IMR-90 (cell line): ENCODE results near the gene CCNJL. TPM values are rescaled to one million over a fixed set of nuclear protein-coding genes. Genes with fewer than 3 reads are reported as not detected.

Source experiments
- ATAC-seq: fragments of 200-7000 bp; cut with Tn5 transposase; 2 replicates; pipeline ENCODE4 v1.9.1; 2020; ENCODE audit warnings: low read depth, mild to moderate bottlenecking, moderate library complexity
- BruUV-seq: library from RNA; stranded (reverse); fragments of 400-500 nt; replicated peaks from 2 replicates; lab custom pipeline; 2021; lab: Mats Ljungman, UMichigan
- CTCF ChIA-PET: fragments of 300-600 bp; formaldehyde crosslinking; extraction: SDS; loops from one replicate; lab custom pipeline; 2021; ENCODE audit warnings: antibody characterized with exemption; lab: Yijun Ruan, JAX
- POLR2A ChIA-PET: fragments of 300-600 bp; sonication (Branson Sonifier 250); formaldehyde crosslinking; loops from one replicate; lab custom pipeline; 2022; ENCODE audit warnings: antibody characterized with exemption; ENCODE audit not compliant: unreplicated experiment; lab: Charles Lee
- DNase-seq: peaks from one replicate; pipeline ENCODE4 v3.0.0; 2013
- H2AFZ ChIP-seq: replicated peaks from 2 replicates; pipeline ENCODE3; 2013; ENCODE audit warnings: low read length, mild to moderate bottlenecking; ENCODE audit not compliant: poor library complexity
- H2AK5ac ChIP-seq: 2 replicates; pipeline ENCODE4 v1.6.1; 2013; ENCODE audit warnings: low read depth, low read length, inconsistent platforms
- H2AK9ac ChIP-seq: replicated peaks from 2 replicates; pipeline ENCODE3; 2013; ENCODE audit warnings: mild to moderate bottlenecking, low read depth, low read length, moderate library complexity; ENCODE audit not compliant: poor library complexity
- H2BK120ac ChIP-seq: 2 replicates; pipeline ENCODE4 v1.6.1; 2013; ENCODE audit warnings: low read depth, low read length, inconsistent platforms
- H2BK15ac ChIP-seq: 3 replicates; pipeline ENCODE4 v1.6.1; 2013; ENCODE audit warnings: low read depth, low read length, inconsistent platforms
- H2BK20ac ChIP-seq: 2 replicates; pipeline ENCODE4 v1.6.1; 2013; ENCODE audit warnings: low read depth, mild to moderate bottlenecking, inconsistent platforms, low read length, moderate library complexity
- H2BK5ac ChIP-seq: 2 replicates; pipeline ENCODE4 v1.6.1; 2013; ENCODE audit warnings: mild to moderate bottlenecking, low read depth, low read length, inconsistent platforms; ENCODE audit not compliant: poor library complexity, severe bottlenecking
- H3K14ac ChIP-seq: replicated peaks from 2 replicates; pipeline ENCODE4 v1.6.1; 2013; ENCODE audit warnings: low read depth, low read length, inconsistent platforms
- H3K18ac ChIP-seq: 2 replicates; pipeline ENCODE4 v1.6.1; 2013; ENCODE audit warnings: low read depth, low read length, control low read depth
- H3K23ac ChIP-seq: 2 replicates; pipeline ENCODE4 v1.6.1; 2013; ENCODE audit warnings: low read depth, low read length, inconsistent platforms
- H3K27ac ChIP-seq: 2 replicates; pipeline ENCODE4 v1.5.1; 2013; ENCODE audit warnings: mild to moderate bottlenecking, control low read depth, low read length; ENCODE audit not compliant: insufficient read depth
- H3K27me3 ChIP-seq: 2 replicates; pipeline ENCODE4 v1.6.1; 2013; ENCODE audit warnings: low read length; ENCODE audit not compliant: control insufficient read depth, insufficient read depth
- H3K36me3 ChIP-seq: 2 replicates; pipeline ENCODE4 v1.6.1; 2013; ENCODE audit warnings: low read length, mixed read lengths; ENCODE audit not compliant: control insufficient read depth, insufficient read depth
- H3K4ac ChIP-seq: 2 replicates; pipeline ENCODE4 v1.6.1; 2013; ENCODE audit warnings: low read depth, low read length, inconsistent platforms
- H3K4me1 ChIP-seq: 2 replicates; pipeline ENCODE4 v1.6.1; 2013; ENCODE audit warnings: low read length, mixed read lengths; ENCODE audit not compliant: control insufficient read depth, insufficient read depth
- H3K4me2 ChIP-seq: 2 replicates; pipeline ENCODE4 v1.6.1; 2013; ENCODE audit warnings: low read depth, mild to moderate bottlenecking, control low read depth, low read length, moderate library complexity
- H3K4me3 ChIP-seq: 2 replicates; pipeline ENCODE4 v1.5.1; 2013; ENCODE audit warnings: low read depth, mild to moderate bottlenecking, control low read depth, low read length, moderate library complexity; ENCODE audit not compliant: insufficient read depth
- H3K56ac ChIP-seq: 2 replicates; pipeline ENCODE4 v1.6.1; 2013; ENCODE audit warnings: low read length, inconsistent platforms; ENCODE audit not compliant: insufficient read depth; ENCODE audit errors: extremely low read depth
- H3K79me1 ChIP-seq, 2 experiments: 2 replicates each; pipeline ENCODE4 v1.6.1; 2013; ENCODE audit warnings: low read length in 2 of 2, inconsistent platforms in 1 of 2, low read depth in 1 of 2
- H3K9ac ChIP-seq: 2 replicates; pipeline ENCODE4 v1.6.1; 2013; ENCODE audit warnings: low read depth, low read length, control low read depth
- H3K9me1 ChIP-seq: 2 replicates; pipeline ENCODE4 v1.6.1; 2013; ENCODE audit warnings: low read length, inconsistent platforms; ENCODE audit not compliant: insufficient read depth
- H3K9me3 ChIP-seq: 2 replicates; pipeline ENCODE4 v1.6.1; 2013; ENCODE audit warnings: low read length; ENCODE audit not compliant: control insufficient read depth, insufficient read depth
- H4K20me1 ChIP-seq: 2 replicates; pipeline ENCODE4 v1.6.1; 2013; ENCODE audit warnings: low read length, inconsistent platforms; ENCODE audit not compliant: insufficient read depth
- H4K5ac ChIP-seq: 2 replicates; pipeline ENCODE4 v1.6.1; 2013; ENCODE audit warnings: mild to moderate bottlenecking, low read depth, low read length, control low read depth
- H4K8ac ChIP-seq, 2 experiments: 2 replicates each; pipeline ENCODE4 v1.6.1; 2013; ENCODE audit warnings: low read depth in 2 of 2, low read length in 2 of 2, control low read depth in 1 of 2, inconsistent platforms in 1 of 2
- H4K91ac ChIP-seq: 2 replicates; pipeline ENCODE4 v1.6.1; 2013; ENCODE audit warnings: low read depth, low read length, inconsistent platforms; ENCODE audit not compliant: insufficient read depth
- BHLHE40 ChIP-seq: fragments of 150-350 bp; IDR thresholded peaks from 2 replicates; pipeline ENCODE4 v1.6.1; 2016; ENCODE audit warnings: mild to moderate bottlenecking, low read depth, low read length
- CHD1 ChIP-seq: IDR thresholded peaks from 2 replicates; pipeline ENCODE4 v1.6.1; 2012; ENCODE audit warnings: low read depth, low read length, improper control_type of control experiment
- FOS ChIP-seq: fragments of 150-350 bp; IDR thresholded peaks from 2 replicates; pipeline ENCODE4 v1.6.1; 2016; ENCODE audit warnings: low read depth, low read length
- MAFK ChIP-seq: IDR thresholded peaks from 2 replicates; pipeline ENCODE4 v1.6.1; 2012; ENCODE audit warnings: low read depth, low read length, improper control_type of control experiment
- MXI1 ChIP-seq: IDR thresholded peaks from 2 replicates; pipeline ENCODE4 v1.6.1; 2012; ENCODE audit warnings: low read depth, mild to moderate bottlenecking, low read length, moderate library complexity, borderline replicate concordance
- POLR2A ChIP-seq: IDR thresholded peaks from 2 replicates; pipeline ENCODE4 v1.6.1; 2012; ENCODE audit warnings: mild to moderate bottlenecking, low read depth, low read length
- RCOR1 ChIP-seq: IDR thresholded peaks from 2 replicates; pipeline ENCODE4 v1.6.1; 2012; ENCODE audit warnings: mild to moderate bottlenecking, low read length, improper control_type of control experiment; ENCODE audit not compliant: insufficient replicate concordance
- RFX5 ChIP-seq: IDR thresholded peaks from 2 replicates; pipeline ENCODE4 v1.8.0; 2012; ENCODE audit warnings: low read depth, mild to moderate bottlenecking, low read length, moderate library complexity
- SMC3 ChIP-seq: fragments of 150-350 bp; IDR thresholded peaks from 2 replicates; pipeline ENCODE4 v1.6.1; 2016; ENCODE audit warnings: low read depth, mild to moderate bottlenecking, antibody characterized with exemption, low read length, moderate library complexity
- WGBS, 2 experiments: methylation state at CpG; one replicate each; pipeline versions ENCODE4 v1.1.5 to v1.1.7; 2013; ENCODE audit warnings: missing lambda C conversion rate in 2 of 2; ENCODE audit not compliant: insufficient read length in 1 of 2; ENCODE audit errors: extremely low coverage in 2 of 2; 5-methylcytosine and 5-hydroxymethylcytosine counted together
- dilution Hi-C: fragments of 300-500 bp; cut with HindIII; formaldehyde crosslinking; loops from one replicate; pipeline ENCODE4 v1.14.3; 2018; ENCODE audit warnings: low sequenced_read_pairs; ENCODE audit not compliant: unreplicated experiment
- in situ Hi-C: fragments of 300-500 bp; cut with MboI; formaldehyde crosslinking; loops from 3 replicates; pipeline ENCODE4 v1.14.3; 2019; ENCODE audit warnings: low sequenced_read_pairs, inconsistent platforms, mixed read lengths
- intact Hi-C: fragments of 100-400 bp; cut with micrococcal nuclease; formaldehyde crosslinking; loops from 2 replicates; pipeline ENCODE4 v1.10.0; 2022
- polyA plus RNA-seq, 3 experiments: library from polyadenylated mRNA; depleted of rRNA; stranded (reverse); fragments of >200 nt; gene quantifications; 2 replicates each; pipeline ENCODE4 v1.2.3, GENCODE V29; 2012; ENCODE audit warnings: low replicate concordance in 1 of 3
- total RNA-seq: library from RNA; depleted of rRNA; stranded (reverse); fragments of >200 nt; gene quantifications from 2 replicates; pipeline ENCODE4 v1.2.3, GENCODE V29; 2012
- TF ChIP-seq, protein P1 (sequence below): conservative IDR thresholded peaks from 2 replicates; pipeline ENCODE4 v1.5.1; 2012; ENCODE audit warnings: mild to moderate bottlenecking, low read depth, low read length, improper control_type of control experiment
- TF ChIP-seq, protein P2 (sequence below): fragments of 150-350 bp; IDR thresholded peaks from 2 replicates; pipeline ENCODE4 v1.6.1; 2016; ENCODE audit warnings: low read depth, mild to moderate bottlenecking, low read length, moderate library complexity, borderline replicate concordance

The CCNJL gene
- total and polyA plus RNA-seq, 2 of the 4 experiments (the other 2 are of a cell fraction), result 2.0 to 3.8 TPM

DNA sequence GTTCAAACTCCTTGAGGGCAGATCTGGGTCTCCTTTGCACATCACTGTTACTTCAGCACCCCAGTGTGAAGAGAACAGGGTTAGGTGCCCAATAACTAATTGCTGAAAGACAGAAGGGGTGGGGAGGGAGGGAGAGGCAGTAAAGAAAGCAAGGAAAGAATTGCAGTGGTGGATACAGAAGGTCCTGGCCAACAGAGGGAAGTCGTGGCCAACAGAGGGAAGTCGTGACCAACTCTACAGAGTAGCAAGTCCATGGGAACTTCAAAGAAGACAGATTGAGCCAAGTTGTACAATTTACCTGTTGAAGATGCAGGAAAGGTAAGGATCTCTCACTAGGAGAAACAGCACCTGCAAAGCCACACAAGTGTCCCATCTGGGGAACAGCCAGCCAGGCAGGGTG lies 27.0 kb downstream of the CCNJL start:
- H3K4me3 ChIP-seq, result no peak overlapping the region
- ATAC-seq (no peak), DNase-seq (no peak)
- H3K27me3 ChIP-seq, result no peaks in the 10 kb centered on the region
- no peak overlapping the region for H3K23ac ChIP-seq
- TF ChIP-seq CHD1 (no peak), POLR2A (no peak), SMC3 (no peak), MAFK (no peak), RCOR1 (no peak), RFX5 (no peak), BHLHE40 (no peak), FOS (no peak), MXI1 (no peak)
- TF ChIP-seq, protein P1, sequence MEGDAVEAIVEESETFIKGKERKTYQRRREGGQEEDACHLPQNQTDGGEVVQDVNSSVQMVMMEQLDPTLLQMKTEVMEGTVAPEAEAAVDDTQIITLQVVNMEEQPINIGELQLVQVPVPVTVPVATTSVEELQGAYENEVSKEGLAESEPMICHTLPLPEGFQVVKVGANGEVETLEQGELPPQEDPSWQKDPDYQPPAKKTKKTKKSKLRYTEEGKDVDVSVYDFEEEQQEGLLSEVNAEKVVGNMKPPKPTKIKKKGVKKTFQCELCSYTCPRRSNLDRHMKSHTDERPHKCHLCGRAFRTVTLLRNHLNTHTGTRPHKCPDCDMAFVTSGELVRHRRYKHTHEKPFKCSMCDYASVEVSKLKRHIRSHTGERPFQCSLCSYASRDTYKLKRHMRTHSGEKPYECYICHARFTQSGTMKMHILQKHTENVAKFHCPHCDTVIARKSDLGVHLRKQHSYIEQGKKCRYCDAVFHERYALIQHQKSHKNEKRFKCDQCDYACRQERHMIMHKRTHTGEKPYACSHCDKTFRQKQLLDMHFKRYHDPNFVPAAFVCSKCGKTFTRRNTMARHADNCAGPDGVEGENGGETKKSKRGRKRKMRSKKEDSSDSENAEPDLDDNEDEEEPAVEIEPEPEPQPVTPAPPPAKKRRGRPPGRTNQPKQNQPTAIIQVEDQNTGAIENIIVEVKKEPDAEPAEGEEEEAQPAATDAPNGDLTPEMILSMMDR, result no peak
- TF ChIP-seq, protein P2, sequence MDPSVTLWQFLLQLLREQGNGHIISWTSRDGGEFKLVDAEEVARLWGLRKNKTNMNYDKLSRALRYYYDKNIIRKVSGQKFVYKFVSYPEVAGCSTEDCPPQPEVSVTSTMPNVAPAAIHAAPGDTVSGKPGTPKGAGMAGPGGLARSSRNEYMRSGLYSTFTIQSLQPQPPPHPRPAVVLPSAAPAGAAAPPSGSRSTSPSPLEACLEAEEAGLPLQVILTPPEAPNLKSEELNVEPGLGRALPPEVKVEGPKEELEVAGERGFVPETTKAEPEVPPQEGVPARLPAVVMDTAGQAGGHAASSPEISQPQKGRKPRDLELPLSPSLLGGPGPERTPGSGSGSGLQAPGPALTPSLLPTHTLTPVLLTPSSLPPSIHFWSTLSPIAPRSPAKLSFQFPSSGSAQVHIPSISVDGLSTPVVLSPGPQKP, result no peak
- no peak overlapping the region for H3K18ac ChIP-seq
- ChIA-PET CTCF (no interaction called here), POLR2A (no interaction called here)
- dilution Hi-C loops (no loop called here), intact Hi-C loops (no loop called here), in situ Hi-C loops (no loop called here)
- no peak overlapping the region for H2BK20ac ChIP-seq
- H4K91ac ChIP-seq, result no peak overlapping the region
- H3K4me1 ChIP-seq, result peaks cover 9% of the 10 kb centered on the region; the same call in 1 of the 2 replicates
- no peak overlapping the region for H3K4me2 ChIP-seq
- no peak overlapping the region for H2AK9ac ChIP-seq
- H3K27ac ChIP-seq, result no peak overlapping the region
- H2AK5ac ChIP-seq, result no peak overlapping the region
- H3K9ac ChIP-seq, result no peak overlapping the region
- H4K5ac ChIP-seq, result no peak overlapping the region
- no peak overlapping the region for H3K4ac ChIP-seq
- H4K8ac ChIP-seq, result no peak overlapping the region
- no peak overlapping the region for H2BK15ac ChIP-seq
- no peaks in the 10 kb centered on the region; the same call in 1 of the 2 replicates for H3K9me1 ChIP-seq
- H3K36me3 ChIP-seq, result no peaks in the 10 kb centered on the region; the same call in 1 of the 2 replicates
- no peaks in the 10 kb centered on the region for H3K9me3 ChIP-seq
- H2BK120ac ChIP-seq, result no peak overlapping the region
- no peak overlapping the region for H2AFZ ChIP-seq
- H2BK5ac ChIP-seq, result no peak overlapping the region
- no TSS peak for BruUV-seq
- H3K79me1 ChIP-seq, result peaks cover 13 to 19% of the 10 kb centered on the region in 2 experiments; a peak in 2 of 4 replicates
- no peak overlapping the region for H3K14ac ChIP-seq
- no peaks in the 10 kb centered on the region for H4K20me1 ChIP-seq
- no peak overlapping the region for H3K56ac ChIP-seq
- WGBS, 2 experiments, result 100% methylated on average over 1 of the region's 2 CpGs; no CpG with 5 or more reads in 1 of the 2 experiments
